ENCODE measurements around the gene EPHA6. TPM values are rescaled to one million over a fixed set of nuclear protein-coding genes. Genes with fewer than 3 reads are reported as not detected.

The EPHA6 gene
- total RNA-seq, 1 experiment from 2014 or later, result 0.61 TPM

GRCh38 chr3:97673357-97673997 lies 859.1 kb downstream of the EPHA6 start:
- Histone ChIP-seq H3K9me3 (ENCODE audit: control insufficient read depth, low read depth, low read length) (no peaks in the 10 kb centered on the region), H3K18ac (ENCODE audit: insufficient read length, low read depth, low read length) (no peak overlapping the region), H4K91ac (ENCODE audit: insufficient read length, low read depth, low read length) (no peak overlapping the region), H3T11ph (ENCODE audit: low read length) (no peak overlapping the region), H3K4me1 (ENCODE audit: insufficient read depth, low read length) (no peaks in the 10 kb centered on the region), H3K23ac (ENCODE audit: insufficient read length, low read depth, low read length) (no peak overlapping the region), H2AK5ac (ENCODE audit: insufficient read length, low read length) (no peak overlapping the region), H3K27me3 (ENCODE audit: insufficient read depth, low read length) (no peaks in the 10 kb centered on the region), H3K56ac (ENCODE audit: insufficient read length, low read depth, low read length) (no peak overlapping the region), H4K5ac (ENCODE audit: insufficient read length, low read depth, low read length) (no peak overlapping the region), H4K20me1 (ENCODE audit: control insufficient read depth, insufficient read depth, insufficient read length) (no peaks in the 10 kb centered on the region), H2BK120ac (ENCODE audit: low read depth, low read length, poor library complexity, severe bottlenecking) (no peak overlapping the region), H3K79me1 (ENCODE audit: insufficient read depth, low read depth, low read length, poor library complexity, severe bottlenecking) (no peaks in the 10 kb centered on the region), H3K9ac (ENCODE audit: extremely low read depth, insufficient read length, low read length) (no peak overlapping the region), H3K23me2 (ENCODE audit: insufficient read length, low read depth, low read length, poor library complexity, severe bottlenecking) (no peaks in the 10 kb centered on the region), H2BK20ac (ENCODE audit: low read depth, low read length, poor library complexity, severe bottlenecking) (no peak overlapping the region), H3K4ac (ENCODE audit: low read depth, low read length) (no peak overlapping the region), H2BK5ac (ENCODE audit: insufficient read length, low read length) (no peak overlapping the region), H2AFZ (ENCODE audit: low read length) (no peak overlapping the region), H2BK15ac (ENCODE audit: low read depth, low read length) (no peak overlapping the region), H4K8ac (replicated peaks; ENCODE audit: insufficient read length, low read depth, low read length) (no peak overlapping the region), H3K4me2 (ENCODE audit: insufficient read depth, insufficient read length, low read length) (no peak overlapping the region), H3K79me2 (ENCODE audit: insufficient read depth, low read length) (no peaks in the 10 kb centered on the region), H3K27ac (ENCODE audit: insufficient read length, low read depth, low read length) (no peak overlapping the region), H2BK12ac (ENCODE audit: insufficient read length, low read depth, low read length) (no peak overlapping the region), H3K14ac (ENCODE audit: insufficient read depth, low read length) (no peak overlapping the region)
- DNase-seq, result no peak
- H3K9me3 Mint-ChIP-seq, result no peaks in the 10 kb centered on the region
- no peak for TF ChIP-seq CTCF (conservative IDR thresholded peaks at IDR 0.05)
- no CpG with 5 or more reads among the region's 3 CpGs for WGBS (ENCODE audit: extremely low coverage, insufficient read length, low lambda C conversion rate)
- H3K27me3 Mint-ChIP-seq (ENCODE audit: low read depth), result no peaks in the 10 kb centered on the region
- peaks cover 4 to 5% of the 10 kb centered on the region in 2 experiments for H3K4me1 Mint-ChIP-seq
- H3K4me3 Mint-ChIP-seq, result no peak overlapping the region
- no peaks in the 10 kb centered on the region for H3K36me3 Mint-ChIP-seq (ENCODE audit: insufficient read depth in 1 of 3, low read depth in 3 of 3)
- no peak overlapping the region for H3K27ac Mint-ChIP-seq
